ENCODE results near the gene ATG7.
"Not testable (repeated sequence)": the region's sequence is repeated elsewhere in the genome, so short reads cannot be mapped to it uniquely, and the experiment has no call there.

The ATG7 gene

DNA sequence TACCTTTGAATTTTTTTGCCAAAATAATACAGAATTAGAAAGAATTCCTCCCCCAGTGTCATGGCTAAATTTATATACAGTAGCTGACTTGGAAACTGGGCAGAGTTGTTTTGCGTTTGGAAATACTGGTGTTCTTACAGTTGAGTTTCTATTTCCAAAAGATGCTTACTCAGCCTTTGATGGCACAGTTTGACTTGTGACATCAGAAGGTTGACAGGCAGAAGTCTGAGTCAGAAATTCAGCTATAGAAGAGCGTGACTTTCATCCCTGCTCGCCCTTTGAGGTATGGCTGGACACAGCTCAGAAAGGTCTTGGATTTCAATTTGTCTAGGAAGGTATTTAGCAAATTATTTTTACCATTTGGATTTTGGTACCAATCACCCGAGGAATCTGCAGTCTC, 195.7 kb downstream of the ATG7 start:
- DNase-seq (ENCODE audit: low spot score): no peak

DNA sequence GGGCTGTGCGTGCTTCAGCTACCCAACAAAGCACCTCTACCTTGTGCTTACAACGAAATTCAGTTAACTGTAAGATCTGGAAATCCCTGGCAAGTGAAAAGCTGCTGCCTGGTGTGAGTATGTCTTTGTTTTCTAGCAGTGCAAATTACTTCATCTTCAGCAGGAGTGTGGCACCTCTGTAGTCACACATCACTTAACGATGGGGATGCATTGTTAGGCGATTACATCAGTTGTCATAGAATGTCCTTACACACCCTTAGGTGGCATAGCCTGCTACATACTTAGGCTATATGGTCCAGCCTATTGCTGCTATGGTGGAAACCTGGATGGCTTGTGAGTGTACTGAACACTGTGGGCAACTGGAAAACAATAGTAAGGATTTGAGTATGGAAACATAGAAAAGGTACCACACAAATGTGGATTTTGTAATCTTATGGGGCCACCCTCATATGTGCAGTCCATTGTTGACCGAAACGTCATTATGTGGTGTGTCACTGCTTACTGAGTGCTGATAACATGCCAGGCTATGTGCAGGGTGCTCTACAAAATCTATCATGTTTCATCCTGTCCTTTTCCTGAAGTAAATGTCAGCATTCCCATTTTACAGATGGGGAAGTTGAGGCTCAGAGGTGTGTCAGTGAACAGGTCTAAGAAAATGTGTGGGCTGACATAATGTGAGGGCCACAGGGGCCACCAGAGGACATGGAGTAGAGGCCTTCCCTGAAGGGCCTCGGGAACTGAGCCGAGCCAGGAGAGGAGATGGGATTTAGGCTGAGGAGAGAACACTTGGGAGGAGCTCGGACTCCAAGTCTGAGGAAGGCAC, 198.0 kb downstream of the ATG7 start:
- DNase-seq (ENCODE audit: low spot score): no peak

DNA sequence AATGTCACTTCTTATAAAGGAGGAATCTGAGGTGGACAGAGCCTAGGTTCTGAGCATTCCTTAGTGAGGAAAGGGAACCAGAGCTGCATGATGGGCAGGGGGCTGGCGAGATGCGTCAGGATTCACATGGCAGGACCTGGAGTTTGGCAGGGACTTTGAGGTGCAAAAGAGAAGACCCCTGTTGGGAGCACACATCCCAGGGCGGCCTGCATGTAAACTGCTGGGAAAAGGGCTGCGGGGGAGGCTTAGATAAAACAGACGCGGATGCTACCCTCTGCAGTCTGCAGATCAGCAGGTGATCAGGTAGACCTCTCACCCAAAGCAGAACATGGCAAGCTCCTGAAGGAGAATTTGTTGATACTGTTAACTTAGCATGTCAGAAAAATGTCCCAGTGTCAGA, 203.1 kb downstream of the ATG7 start:
- DNase-seq (ENCODE audit: low spot score): no peak

DNA sequence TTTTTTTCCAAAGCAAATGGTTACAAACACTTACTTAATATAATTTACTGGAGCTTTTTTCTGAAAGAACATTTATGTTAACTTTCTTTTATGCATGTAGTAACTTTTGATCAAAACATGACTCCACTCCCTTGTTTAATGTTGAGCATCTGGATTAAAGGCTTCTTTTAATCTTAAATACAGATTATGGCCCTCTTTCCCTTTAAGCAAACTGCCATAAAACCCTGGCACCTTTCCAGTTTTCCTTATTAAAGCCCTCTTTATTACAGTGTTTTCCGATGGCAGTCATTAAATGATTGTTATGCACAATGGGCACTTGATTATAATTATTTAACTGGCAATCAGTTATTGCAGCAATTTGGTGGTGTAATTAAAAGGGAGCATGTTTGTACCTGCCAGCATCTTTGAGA, 204.5 kb downstream of the ATG7 start:
- DNase-seq (ENCODE audit: low spot score): no peak

DNA sequence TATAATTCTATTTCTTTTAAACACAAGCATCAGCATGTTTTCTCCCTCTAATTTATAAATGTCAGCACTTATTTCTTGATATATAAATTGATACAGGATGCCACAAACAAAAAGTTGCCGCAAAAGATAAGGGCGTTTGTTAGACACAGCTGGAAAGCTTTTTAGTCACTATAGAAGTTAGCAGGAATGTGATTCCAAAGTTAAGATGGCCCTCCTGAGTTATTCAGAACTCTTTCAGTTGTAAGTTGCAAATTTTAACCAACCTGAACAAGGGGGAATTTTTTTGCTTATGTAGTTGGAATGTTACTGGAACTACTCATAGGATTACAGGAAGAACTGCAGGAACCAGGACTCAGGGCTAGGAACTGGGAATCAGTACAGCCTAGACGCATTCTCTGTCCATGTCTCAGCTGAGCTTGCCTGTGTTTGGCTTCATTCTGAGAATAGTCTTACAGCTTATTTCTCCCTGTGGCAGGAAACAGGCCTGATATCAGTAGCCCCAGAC, 205.3 kb downstream of the ATG7 start:
- DNase-seq (ENCODE audit: low spot score): no peak

DNA sequence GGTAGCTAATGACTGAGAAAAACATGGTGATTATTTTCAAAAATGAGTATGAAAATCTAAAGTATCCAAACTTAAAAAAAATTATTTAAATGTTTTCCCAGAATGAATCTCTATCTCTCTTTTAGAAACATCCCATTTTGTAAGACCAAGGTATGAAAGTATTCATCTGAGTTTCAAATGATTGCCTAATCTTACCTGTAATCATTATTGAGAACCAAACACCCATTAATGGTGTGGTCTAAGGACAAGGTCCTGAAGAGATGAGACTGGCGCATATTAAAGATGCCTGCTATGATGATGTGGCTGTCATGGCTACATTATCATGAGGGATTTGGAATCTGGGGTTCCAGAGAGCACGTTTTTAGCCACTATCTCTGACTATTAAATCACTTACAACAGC, 206.0 kb downstream of the ATG7 start:
- DNase-seq (ENCODE audit: low spot score): no peak

DNA sequence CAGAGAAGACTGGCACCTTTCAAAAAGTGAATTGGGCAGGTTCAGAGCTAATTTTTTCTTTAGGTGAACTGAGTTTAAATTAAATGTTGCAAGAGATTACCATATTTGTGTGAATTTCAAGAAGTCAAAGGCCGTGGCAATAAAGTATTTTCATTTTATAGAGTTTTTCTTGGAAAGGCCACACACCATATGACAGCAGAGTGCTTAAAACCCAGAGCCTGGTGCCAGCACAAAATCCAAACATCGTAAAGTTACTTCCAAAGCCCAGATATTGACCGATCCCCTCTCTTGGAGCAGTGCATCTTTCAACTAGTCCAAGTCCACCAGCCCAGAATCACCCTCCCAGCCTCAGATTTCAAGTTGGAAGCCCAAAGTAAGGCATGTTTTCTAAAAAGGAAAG, 207.0 kb downstream of the ATG7 start:
- DNase-seq (ENCODE audit: low spot score): no peak

DNA sequence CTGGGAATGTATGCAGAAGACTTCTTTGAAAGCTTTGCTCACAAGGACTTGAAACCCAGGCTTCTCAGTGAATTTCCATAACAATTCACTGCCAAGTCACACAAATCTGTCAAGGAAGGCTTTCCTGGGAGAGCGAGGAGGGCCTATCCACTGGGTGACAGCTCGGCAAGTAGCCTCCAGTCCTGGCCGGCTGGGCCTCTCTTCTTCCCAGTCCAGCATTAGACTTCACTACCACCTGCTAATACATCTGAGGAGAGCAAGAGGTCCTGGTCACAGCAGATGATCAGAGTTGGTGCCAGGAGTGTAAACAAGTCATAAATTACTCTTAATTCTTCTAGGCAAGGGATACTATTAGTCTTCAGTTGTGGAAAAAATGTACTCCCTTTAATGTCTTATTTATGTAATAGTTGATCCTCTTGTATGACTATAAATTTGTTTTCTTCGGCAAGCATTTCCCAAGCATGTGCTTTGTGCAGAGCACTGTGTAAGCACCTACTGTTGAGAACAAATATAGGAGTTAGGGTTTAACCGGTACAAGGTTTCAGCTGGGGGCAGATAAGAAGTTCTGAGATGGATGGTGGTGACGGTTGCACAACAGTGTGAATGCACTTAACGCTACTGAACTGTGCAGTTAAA, 208.6 kb downstream of the ATG7 start:
- DNase-seq (ENCODE audit: low spot score): no peak

DNA sequence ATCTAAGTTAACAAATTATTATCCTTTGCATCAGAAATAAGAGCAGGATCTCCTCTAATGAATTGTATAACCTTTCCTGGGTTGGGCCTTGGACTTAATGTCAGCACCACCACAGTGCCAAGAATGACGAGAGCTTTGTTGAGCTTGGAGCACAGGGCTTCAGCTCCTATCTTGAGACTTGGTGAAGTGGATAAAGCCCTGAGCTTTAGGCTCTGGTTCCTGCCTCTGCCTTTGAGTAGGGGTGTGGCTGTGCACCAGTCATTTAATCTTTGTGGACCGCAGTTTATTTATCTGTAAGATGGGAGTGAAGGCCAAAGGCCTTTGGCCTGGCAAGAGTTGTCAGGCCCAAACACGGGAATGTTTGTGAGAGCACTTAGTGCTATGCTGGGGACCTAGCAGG, 209.4 kb downstream of the ATG7 start:
- DNase-seq (ENCODE audit: low spot score): no peak

DNA sequence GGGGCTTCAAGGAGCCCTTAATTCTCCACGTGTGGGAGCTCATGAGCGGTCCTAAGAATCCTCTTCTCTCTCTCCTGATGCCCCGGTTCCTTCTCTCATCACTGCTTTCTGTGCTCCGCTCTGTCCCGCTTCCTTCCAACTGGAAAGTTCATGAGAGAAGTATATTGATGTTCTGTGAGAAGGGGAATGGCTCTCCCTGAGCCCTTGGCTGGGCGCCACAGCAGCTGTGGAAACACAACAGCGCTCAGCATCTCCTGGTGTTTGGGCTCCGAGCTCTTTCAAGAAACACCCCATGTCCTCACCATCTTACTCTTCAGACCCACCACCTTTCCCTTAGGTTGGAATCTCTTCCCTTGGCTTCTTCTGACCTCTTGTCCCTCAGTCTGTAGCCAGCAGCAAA, 209.8 kb downstream of the ATG7 start:
- DNase-seq (ENCODE audit: low spot score): no peak

DNA sequence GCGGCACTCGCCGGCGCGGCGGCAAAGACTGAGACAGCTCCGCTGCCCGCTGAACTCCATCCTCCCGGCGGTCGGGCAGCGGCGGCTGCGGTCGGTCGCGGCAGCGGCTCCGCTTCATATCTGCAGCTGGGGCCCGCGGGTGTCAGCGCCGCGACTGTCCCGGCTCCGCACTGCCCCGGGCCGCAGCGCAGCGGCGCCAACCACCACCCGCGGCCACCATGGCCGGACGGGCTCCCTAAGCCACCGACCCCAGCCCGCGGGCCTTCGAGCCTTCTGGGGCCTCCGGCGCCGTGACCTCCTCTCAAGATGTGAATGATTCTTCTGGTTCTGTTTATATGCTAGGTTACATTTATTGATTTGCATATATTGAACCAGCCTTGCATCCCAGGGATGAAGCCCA, 216.2 kb downstream of the ATG7 start:
- DNase-seq (ENCODE audit: low spot score): not testable (repeated sequence)

DNA sequence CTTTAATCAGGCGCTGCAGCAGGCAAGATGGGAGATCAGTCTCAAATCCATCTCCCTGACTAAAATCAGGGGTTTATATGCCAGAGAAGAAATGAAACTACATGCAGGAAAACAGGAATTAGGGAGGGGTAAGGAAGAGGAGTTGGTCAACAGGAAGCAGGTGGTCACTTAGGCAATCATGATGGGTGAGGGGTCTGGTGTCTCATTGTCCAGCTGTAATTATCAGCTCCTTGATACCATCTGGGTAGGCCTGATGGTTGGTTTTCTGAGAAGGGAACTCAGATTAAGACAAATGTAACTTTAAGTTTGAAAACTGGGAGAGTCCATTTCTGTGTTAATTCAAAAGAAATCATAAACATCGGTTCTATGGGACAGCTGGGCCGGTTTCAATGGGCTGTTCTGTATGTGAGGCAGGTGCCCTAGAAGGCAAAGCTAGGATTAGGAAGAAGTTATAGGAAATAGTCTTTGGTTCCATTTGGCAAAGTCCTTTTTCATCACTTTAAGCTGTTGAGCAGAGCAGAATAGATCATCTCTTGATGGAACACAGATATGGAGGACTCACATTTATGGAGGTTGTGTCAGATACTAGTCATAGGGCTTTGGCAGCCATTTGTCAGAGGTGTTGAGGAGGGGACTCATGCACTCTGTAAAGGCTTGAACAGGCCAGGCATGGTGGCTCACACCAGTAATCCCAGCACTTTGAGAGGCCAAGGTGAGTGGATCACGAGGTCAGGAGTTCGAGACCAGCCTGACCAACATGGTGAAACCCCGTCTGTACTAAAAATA, 222.1 kb downstream of the ATG7 start:
- no peak for DNase-seq (ENCODE audit: low spot score)

DNA sequence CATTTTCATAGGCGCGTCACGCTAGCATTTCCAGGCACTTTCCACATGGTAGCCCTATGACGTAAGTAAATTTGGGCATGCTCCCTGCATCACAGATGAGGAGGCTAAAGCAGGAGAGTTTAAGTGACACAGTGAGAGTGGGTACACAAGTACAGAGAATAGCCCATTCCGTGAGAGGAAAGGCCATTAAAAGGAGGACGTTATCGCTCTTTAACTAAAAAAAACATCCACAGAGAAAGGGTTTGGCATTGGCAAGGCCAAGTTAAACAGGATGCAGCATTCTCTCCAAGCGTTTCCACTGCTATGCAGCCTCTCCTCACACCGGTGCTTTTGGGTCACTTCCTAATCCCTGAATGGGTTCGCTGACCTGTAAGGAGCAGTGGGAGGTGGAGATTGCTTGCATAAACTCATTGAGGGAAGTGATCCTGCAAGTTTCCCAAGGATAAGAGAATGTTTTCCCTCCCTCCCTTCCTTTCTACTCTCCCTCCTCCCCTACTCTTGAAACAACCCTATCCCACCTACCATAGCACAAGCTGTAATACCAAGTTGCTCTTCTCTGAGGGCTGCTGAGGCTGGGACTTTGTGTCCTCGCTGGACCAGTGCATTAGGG, 223.9 kb downstream of the ATG7 start:
- DNase-seq (ENCODE audit: low spot score): no peak

DNA sequence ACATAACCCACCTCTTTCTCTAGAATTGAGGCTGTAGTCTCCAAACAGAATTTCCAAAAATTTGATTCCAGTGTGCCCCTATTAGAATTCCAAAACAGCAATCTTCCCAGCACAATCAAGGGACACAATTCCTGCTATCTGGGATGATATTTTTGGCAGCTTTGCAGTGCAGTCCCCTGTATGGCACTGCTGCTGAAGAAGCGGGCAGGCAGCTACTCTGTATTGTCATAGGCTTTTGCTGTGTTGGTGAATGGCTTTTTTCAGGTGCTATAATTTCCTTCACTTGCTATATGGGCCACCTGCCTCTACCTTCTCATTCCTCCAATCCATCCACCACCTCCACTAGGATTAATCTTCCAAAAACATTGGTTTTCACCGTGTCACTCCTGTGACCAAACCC, 226.0 kb downstream of the ATG7 start:
- no peak for DNase-seq (ENCODE audit: low spot score)

DNA sequence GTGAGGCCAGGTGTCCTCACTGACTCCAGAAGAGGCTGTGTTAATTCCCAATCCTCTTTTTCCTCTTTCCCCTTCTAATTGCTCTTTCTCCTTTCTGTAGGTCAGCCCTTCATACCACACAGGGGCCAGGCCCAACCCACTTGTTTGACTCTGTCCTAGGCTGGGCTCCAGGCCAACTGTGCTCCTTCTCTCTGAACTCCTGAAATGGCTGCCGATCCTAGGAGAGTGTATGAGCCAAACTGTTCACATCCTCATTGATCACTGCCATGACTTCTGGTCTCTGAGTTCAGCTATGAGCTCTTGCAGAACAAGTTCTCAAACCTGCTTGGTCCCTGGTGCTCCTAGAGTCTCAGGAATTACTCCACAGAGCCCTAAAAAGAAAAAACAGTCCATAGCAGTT, 226.4 kb downstream of the ATG7 start:
- no peak for DNase-seq (ENCODE audit: low spot score)

DNA sequence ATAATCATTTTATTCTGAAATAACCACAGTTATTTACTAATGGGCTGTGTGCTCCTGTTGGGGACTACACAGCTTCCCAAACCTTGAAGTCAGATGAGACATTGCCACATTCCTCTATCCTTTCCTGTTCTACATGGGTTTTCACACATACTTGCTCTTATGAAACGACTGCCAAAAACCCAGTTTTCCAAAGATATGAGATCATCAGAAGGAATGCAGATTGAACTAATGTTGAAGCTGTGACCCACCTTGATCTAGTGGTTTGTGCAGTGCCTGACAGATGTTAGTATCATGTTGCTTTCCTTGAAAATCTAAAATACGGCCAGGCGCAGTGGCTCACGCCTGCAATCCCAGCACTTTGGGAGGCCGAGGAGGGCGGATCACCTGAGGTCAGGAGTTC, 226.9 kb downstream of the ATG7 start:
- no peak for DNase-seq (ENCODE audit: low spot score)

DNA sequence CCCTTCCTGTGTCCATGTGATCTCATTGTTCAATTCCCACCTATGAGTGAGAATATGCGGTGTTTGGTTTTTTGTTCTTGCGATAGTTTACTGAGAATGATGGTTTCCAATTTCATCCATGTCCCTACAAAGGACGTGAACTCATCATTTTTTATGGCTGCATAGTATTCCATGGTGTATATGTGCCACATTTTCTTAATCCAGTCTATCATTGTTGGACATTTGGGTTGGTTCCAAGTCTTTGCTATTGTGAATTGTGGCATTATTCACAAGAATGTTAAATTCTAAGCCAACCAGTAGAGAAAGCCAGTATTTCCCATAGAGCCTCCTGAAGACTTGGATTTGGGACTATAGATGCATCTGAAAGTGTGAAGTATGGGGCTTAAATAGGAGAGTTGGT, 230.2 kb downstream of the ATG7 start:
- not testable (repeated sequence) for DNase-seq (ENCODE audit: low spot score)

DNA sequence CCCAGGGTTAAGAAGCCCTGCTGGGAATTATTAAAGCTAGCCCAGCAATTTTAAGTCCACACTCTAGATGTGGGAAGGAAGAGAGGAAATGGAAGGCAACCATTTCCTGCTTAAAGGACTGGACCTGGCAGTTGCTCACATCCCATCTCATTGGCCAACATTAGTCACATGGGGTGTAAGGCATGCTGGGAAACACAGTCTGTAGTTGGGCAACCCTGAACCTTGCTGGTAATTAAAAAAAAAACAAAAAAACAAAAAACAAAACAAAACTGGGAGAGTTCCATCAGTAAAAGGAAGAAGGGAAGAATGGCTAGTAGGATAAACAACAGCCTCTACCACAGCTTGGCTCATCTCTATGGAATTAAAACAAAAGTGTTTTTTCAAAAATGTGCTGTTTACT, 235.5 kb downstream of the ATG7 start:
- DNase-seq (ENCODE audit: low spot score): no peak

DNA sequence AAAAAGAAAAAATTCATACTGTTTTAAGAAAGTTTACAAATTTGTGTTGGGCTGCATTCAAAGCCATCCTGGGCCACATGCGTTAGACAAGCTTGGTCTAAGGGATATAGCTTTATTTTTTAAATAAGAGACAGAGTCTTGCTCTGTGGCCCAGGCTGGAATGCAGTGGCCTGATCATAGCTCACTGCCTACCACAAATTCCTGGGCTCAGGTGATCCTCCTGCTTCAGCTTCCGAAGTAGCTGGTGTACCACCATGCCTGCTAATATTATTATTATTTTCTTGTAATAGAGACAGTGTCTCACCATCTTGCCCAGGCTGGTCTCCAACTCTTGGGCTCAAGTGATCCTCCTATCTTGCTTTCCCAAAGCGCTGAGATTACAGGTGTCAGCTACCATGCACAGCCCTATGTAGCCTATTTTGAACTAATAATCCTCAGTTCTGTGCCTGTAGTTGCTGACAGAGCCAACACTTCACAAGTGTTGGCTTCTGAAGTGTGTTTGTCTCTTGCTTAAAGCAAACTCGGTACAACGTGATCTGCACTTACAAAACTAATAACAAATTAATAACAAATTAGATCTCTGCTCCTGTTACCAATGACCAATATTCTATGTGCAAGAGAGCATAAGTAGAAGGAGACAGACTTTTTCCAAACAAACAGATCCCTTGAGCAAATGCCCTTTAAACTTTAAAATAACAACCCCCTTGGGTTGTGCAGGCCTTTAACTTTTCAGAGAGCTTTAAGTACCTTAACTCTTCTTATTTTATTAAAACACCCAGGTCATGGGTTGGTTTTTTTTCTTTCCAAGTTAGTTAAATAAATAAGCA, 236.4 kb downstream of the ATG7 start:
- no peak for DNase-seq (ENCODE audit: low spot score)

DNA sequence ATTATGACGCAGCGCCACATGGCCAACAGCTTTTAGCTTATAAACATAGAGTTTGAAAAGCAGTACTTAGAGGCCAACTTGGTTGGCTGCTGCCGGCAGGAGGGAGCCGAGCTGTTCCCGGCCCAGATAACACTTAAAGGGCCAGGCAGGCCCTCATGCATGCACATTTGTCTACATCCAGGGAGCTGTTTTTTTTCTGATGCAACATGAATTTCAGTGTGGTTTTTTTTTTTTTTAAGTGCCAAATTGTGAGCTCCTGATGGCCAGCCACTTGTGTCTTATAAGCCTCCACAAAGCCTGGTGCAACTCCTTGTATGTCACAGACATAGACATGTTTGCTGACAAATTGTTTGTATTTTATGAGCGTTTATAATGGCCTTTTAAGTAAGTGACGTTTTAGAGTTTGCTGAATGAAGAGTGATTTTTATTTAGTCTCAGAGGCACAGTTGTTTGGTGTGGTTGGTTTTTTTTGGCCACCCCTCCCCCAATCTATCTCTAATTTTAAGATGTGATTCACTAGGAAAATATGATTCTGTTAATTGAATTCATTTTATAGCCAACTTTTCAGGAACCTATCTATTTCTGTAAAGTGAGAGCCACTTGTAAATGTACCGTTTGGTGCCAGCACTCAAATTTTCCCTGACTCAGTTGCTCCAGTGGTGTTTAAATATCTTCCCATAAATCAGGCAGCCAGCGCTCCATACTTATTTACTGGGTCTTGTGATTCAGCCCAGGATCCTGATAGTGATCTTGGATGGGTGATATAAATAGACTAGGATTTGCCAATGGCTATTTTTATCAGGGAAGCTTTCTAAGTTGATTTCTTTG, 237.2 kb downstream of the ATG7 start:
- DNase-seq (ENCODE audit: low spot score): no peak

DNA sequence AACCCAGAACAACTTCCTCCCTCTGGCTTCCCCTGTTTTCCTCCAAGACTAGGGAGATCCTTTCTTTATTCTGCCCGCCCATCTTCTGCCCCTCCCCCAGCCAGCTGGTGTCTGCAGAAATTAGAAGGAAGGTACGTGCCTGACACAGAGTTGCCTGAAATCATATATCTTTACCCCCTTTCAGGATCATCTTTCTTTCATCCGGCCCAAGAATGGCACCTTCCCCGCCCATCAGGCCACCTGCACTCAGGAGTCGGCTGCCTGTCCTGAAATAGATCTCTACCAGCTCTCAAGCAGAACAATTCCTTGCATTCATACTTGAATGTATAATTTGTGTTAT, 237.8 kb downstream of the ATG7 start:
- DNase-seq (ENCODE audit: low spot score): no peak

Data from hematopoietic multipotent progenitor cell treated with erythropoietin and hydrocortisone succinate and interleukin-3 and kit ligand, for 15 days (in vitro differentiated cells).